Loucy (cell line): Measurements from ENCODE around the gene TAGAP.
"Not testable (repeated sequence)": the region's sequence is repeated elsewhere in the genome, so short reads cannot be mapped to it uniquely, and the experiment has no call there.

ENCODE experiments used
- H2AFZ ChIP-seq: fragments of 200-600 bp; sonication (generic); 2 replicates; pipeline ENCODE4 v1.6.0; 2016; ENCODE audit warnings: antibody characterized with exemption, mild to moderate bottlenecking, low read length, moderate library complexity
- H3F3A ChIP-seq: fragments of 200-600 bp; 2 replicates; pipeline ENCODE4 v1.6.0; 2016; ENCODE audit warnings: antibody characterized with exemption, low read depth, mild to moderate bottlenecking
- H3K27me3 ChIP-seq: fragments of 200-600 bp; sonication (generic); 2 replicates; pipeline ENCODE4 v1.6.1; 2014; ENCODE audit warnings: low read length, mild to moderate bottlenecking; ENCODE audit not compliant: insufficient read depth, poor library complexity, severe bottlenecking
- H3K36me3 ChIP-seq: fragments of 200-600 bp; sonication (generic); 2 replicates; pipeline ENCODE4 v1.6.1; 2016; ENCODE audit warnings: low read length; ENCODE audit not compliant: insufficient read depth
- H3K4me1 ChIP-seq: fragments of 200-600 bp; sonication (generic); 2 replicates; pipeline ENCODE4 v1.5.1; 2014; ENCODE audit warnings: low read length, mild to moderate bottlenecking; ENCODE audit not compliant: insufficient read depth, poor library complexity, severe bottlenecking
- H3K4me2 ChIP-seq: fragments of 200-600 bp; sonication (generic); 2 replicates; pipeline ENCODE4 v1.6.0; 2014; ENCODE audit warnings: antibody characterized with exemption, low read length, low read depth, mild to moderate bottlenecking; ENCODE audit not compliant: poor library complexity, severe bottlenecking
- H3K4me3 ChIP-seq: fragments of 200-600 bp; sonication (generic); 2 replicates; pipeline ENCODE4 v1.5.1; 2014; ENCODE audit warnings: low read length, mild to moderate bottlenecking, mixed read lengths; ENCODE audit not compliant: poor library complexity, severe bottlenecking
- H3K79me2 ChIP-seq: fragments of 200-600 bp; sonication (generic); 2 replicates; pipeline ENCODE4 v1.6.1; 2014; ENCODE audit warnings: low read length; ENCODE audit not compliant: insufficient read depth
- H3K9ac ChIP-seq: fragments of 200-600 bp; sonication (generic); 2 replicates; pipeline ENCODE4 v1.6.0; 2014; ENCODE audit warnings: mild to moderate bottlenecking, low read depth, low read length, moderate library complexity; ENCODE audit not compliant: poor library complexity, severe bottlenecking
- H3K9me2 ChIP-seq: fragments of 200-600 bp; sonication (generic); replicated peaks from 2 replicates; pipeline ENCODE4 v1.6.1; 2016; ENCODE audit warnings: low read depth, low read length, mixed read lengths
- H3K9me3 ChIP-seq: fragments of 200-600 bp; sonication (generic); 2 replicates; pipeline ENCODE4 v1.6.1; 2014; ENCODE audit warnings: mild to moderate bottlenecking, antibody characterized with exemption, low read length, low read depth; ENCODE audit not compliant: insufficient read depth
- H4K20me1 ChIP-seq: fragments of 200-600 bp; sonication (generic); 2 replicates; pipeline ENCODE4 v1.6.0; 2014; ENCODE audit warnings: antibody characterized with exemption, low read length, mild to moderate bottlenecking; ENCODE audit not compliant: insufficient read depth, poor library complexity, severe bottlenecking
- EZH2phosphoT487 ChIP-seq: fragments of 200-600 bp; IDR thresholded peaks from 2 replicates; pipeline ENCODE4 v1.6.1; 2018; ENCODE audit warnings: antibody characterized with exemption, mild to moderate bottlenecking, moderate library complexity, borderline replicate concordance
- TF ChIP-seq, protein P1 (sequence below): fragments of 200-600 bp; sonication (generic); conservative IDR thresholded peaks from 2 replicates; pipeline ENCODE4 v1.5.1; 2014; ENCODE audit warnings: mild to moderate bottlenecking, antibody characterized with exemption, low read length

TAGAP gene

DNA sequence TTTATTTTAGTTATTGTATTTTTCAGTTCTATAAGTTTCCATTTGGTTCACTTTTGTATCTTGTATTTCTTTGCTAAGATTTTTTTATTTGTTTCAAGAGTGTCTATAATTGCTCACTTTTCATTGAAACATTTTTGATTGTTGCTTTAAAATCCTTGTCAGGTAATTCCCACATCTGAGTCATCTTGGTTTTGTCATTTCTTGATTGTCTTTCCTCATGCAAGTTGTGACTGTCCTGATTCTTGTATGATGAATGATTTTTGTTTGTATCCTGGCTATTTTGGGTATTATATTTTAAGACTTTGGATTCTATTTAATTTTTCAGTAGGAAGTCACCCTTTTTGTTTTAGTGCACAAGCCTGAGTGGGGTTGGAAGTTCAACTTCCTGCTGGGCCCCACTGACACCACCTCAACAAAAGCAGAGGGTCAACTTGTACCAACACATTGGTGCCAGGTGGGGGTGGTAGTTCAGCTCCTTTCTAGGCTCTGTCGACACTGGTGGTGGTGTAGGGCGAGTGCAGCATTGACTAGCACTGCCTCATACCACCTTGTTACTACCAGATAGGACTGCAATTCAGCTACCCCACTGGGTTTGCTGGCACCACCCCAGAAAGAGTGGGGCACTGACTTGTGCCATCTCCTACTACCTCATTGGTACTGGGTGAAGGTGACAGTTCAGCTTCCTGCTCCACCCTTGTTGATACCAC, 53.6 kb downstream of the TAGAP start:
- no peak overlapping the region for H2AFZ ChIP-seq
- peaks cover 4% of the 10 kb centered on the region for H3K27me3 ChIP-seq
- no peak for TF ChIP-seq EZH2phosphoT487
- TF ChIP-seq, protein P1, sequence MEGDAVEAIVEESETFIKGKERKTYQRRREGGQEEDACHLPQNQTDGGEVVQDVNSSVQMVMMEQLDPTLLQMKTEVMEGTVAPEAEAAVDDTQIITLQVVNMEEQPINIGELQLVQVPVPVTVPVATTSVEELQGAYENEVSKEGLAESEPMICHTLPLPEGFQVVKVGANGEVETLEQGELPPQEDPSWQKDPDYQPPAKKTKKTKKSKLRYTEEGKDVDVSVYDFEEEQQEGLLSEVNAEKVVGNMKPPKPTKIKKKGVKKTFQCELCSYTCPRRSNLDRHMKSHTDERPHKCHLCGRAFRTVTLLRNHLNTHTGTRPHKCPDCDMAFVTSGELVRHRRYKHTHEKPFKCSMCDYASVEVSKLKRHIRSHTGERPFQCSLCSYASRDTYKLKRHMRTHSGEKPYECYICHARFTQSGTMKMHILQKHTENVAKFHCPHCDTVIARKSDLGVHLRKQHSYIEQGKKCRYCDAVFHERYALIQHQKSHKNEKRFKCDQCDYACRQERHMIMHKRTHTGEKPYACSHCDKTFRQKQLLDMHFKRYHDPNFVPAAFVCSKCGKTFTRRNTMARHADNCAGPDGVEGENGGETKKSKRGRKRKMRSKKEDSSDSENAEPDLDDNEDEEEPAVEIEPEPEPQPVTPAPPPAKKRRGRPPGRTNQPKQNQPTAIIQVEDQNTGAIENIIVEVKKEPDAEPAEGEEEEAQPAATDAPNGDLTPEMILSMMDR, result peak; percentile 52
- peaks cover 3% of the 10 kb centered on the region for H3K4me1 ChIP-seq
- no peaks in the 10 kb centered on the region for H4K20me1 ChIP-seq
- H3K4me2 ChIP-seq, result no peak overlapping the region
- H3K9me2 ChIP-seq, result no peaks in the 10 kb centered on the region
- H3K4me3 ChIP-seq, result no peak overlapping the region
- H3K36me3 ChIP-seq, result no peaks in the 10 kb centered on the region
- H3F3A ChIP-seq, result no peaks in the 10 kb centered on the region
- H3K79me2 ChIP-seq, result no peaks in the 10 kb centered on the region
- no peak overlapping the region for H3K9ac ChIP-seq
- H3K9me3 ChIP-seq, result peaks cover 6% of the 10 kb centered on the region; the same call in 1 of the 2 replicates

GRCh38 chr6:158989711-158990110, 55.1 kb downstream of the TAGAP start:
- H3K27me3 ChIP-seq, H3K9me2 ChIP-seq, H3K79me2 ChIP-seq, H3K9ac ChIP-seq, H2AFZ ChIP-seq, H3K4me2 ChIP-seq, H3F3A ChIP-seq, H3K4me1 ChIP-seq, H3K4me3 ChIP-seq, H4K20me1 ChIP-seq, H3K9me3 ChIP-seq, H3K36me3 ChIP-seq: not testable (repeated sequence)

DNA sequence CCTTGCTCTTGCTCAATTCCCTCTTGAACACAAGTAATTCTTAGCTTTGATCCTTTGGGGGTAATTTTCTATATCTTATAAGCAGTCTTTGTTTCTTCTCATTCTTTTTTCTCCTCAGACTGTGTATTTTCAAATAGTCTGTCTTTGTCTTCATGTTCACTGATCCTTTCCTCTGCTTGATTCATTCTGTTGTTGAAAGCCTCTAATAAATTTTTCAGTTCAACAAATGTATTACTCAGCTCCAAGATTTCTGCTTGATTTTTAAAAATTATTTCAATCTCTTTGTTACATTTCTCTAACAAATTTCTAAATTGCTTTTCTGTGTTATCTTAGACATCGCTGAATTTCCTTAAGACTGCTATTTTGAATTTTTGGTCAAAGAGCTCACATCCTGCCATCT, 56.3 kb downstream of the TAGAP start:
- H3F3A ChIP-seq, result no peaks in the 10 kb centered on the region
- TF ChIP-seq, protein P1, result no peak
- no peak for TF ChIP-seq EZH2phosphoT487
- H4K20me1 ChIP-seq, result no peaks in the 10 kb centered on the region
- H3K9ac ChIP-seq, result no peak overlapping the region
- no peak overlapping the region for H3K4me3 ChIP-seq
- H3K27me3 ChIP-seq, result peaks cover 4% of the 10 kb centered on the region
- no peak overlapping the region for H3K4me2 ChIP-seq
- H3K4me1 ChIP-seq, result peaks cover 3% of the 10 kb centered on the region
- H3K36me3 ChIP-seq, result no peaks in the 10 kb centered on the region
- H3K79me2 ChIP-seq, result no peaks in the 10 kb centered on the region
- peaks cover 6% of the 10 kb centered on the region; the same call in 1 of the 2 replicates for H3K9me3 ChIP-seq
- H2AFZ ChIP-seq, result no peak overlapping the region
- no peaks in the 10 kb centered on the region for H3K9me2 ChIP-seq

- Histone ChIP-seq H2AFZ (no peak overlapping the region), H3K9ac (no peak overlapping the region), H3K79me2 (no peaks in the 10 kb centered on the region), H3K4me1 (peaks cover 3% of the 10 kb centered on the region), H3K4me3 (no peak overlapping the region), H3K9me3 (peaks cover 6% of the 10 kb centered on the region; the same call in 1 of the 2 replicates), H3K9me2 (no peaks in the 10 kb centered on the region), H3K27me3 (peaks cover 4% of the 10 kb centered on the region), H4K20me1 (no peaks in the 10 kb centered on the region), H3K36me3 (no peaks in the 10 kb centered on the region), H3K4me2 (no peak overlapping the region), H3F3A (no peaks in the 10 kb centered on the region)
- TF ChIP-seq, protein P1, result no peak
- no peak for TF ChIP-seq EZH2phosphoT487
These were observed 57.1 kb downstream of the TAGAP start for GRCh38 chr6:158987657-158988056.
